ENCODE measurements around the gene HAAO. TPM values are rescaled to one million over a fixed set of nuclear protein-coding genes. Genes with fewer than 3 reads are reported as not detected.

The HAAO gene
- total RNA-seq, 1 experiment from 2014 or later, result not detected

GRCh38 chr2:42769583-42770287 is 22.6 kb downstream of the HAAO start:
- H3K36me3 ChIP-seq (ENCODE audit: low read depth, low read length), result no peaks in the 10 kb centered on the region
- H3K9me2 ChIP-seq (replicated peaks; ENCODE audit: low read length), result no peaks in the 10 kb centered on the region
- no peaks in the 10 kb centered on the region for H3K9me3 ChIP-seq (ENCODE audit: low read length)
- H3F3A ChIP-seq (ENCODE audit: low read length, unreplicated experiment), result no peaks in the 10 kb centered on the region
- H3K27ac ChIP-seq (ENCODE audit: low read length), result no peak overlapping the region
- intact Hi-C loops (cut with micrococcal nuclease), result no loop called here
- H3K4me1 ChIP-seq (ENCODE audit: insufficient read depth, low read length), result no peaks in the 10 kb centered on the region
- no TSS peak for BruUV-seq (replicated peaks)
- ATAC-seq, result no peak
- H3K79me2 ChIP-seq (ENCODE audit: low read length), result no peaks in the 10 kb centered on the region
- no peak overlapping the region for H3K9ac ChIP-seq (ENCODE audit: low read length)
- no peak overlapping the region for H2AFZ ChIP-seq (ENCODE audit: low read length)
- no peak overlapping the region for H3K4me2 ChIP-seq (ENCODE audit: low read length)
- H4K20me1 ChIP-seq (ENCODE audit: low read length), result no peaks in the 10 kb centered on the region
- no peaks in the 10 kb centered on the region for H3K27me3 ChIP-seq (ENCODE audit: low read length)
- ChIA-PET CTCF (no interaction called here), POLR2A (ENCODE audit: unreplicated experiment) (no interaction called here)
- TF ChIP-seq EZH2 (IDR thresholded peaks at IDR 0.05; ENCODE audit: low read length, unreplicated experiment) (no peak), CTCF (conservative IDR thresholded peaks at IDR 0.05; ENCODE audit: low read depth, low read length) (no peak), EZH2phosphoT487 (IDR thresholded peaks at IDR 0.05; ENCODE audit: borderline replicate concordance, low read length) (no peak)
- DNase-seq, result no peak
- H3K4me3 ChIP-seq (ENCODE audit: low read length), result no peak overlapping the region

- POLR2A ChIA-PET (ENCODE audit: unreplicated experiment), result no interaction called here
- no TSS peak for BruUV-seq (replicated peaks)
- no peaks in the 10 kb centered on the region for H3K36me3 ChIP-seq (ENCODE audit: low read depth, low read length)
- no peak for DNase-seq
- no peaks in the 10 kb centered on the region for H3K27me3 ChIP-seq (ENCODE audit: low read length)
- no peak overlapping the region for H3K27ac ChIP-seq (ENCODE audit: low read length)
- no peaks in the 10 kb centered on the region for H3K4me1 ChIP-seq (ENCODE audit: insufficient read depth, low read length)
- CTCF ChIA-PET, result no interaction called here
- ATAC-seq, result no peak
- TF ChIP-seq CTCF (conservative IDR thresholded peaks at IDR 0.05; ENCODE audit: low read depth, low read length) (no peak), EZH2phosphoT487 (IDR thresholded peaks at IDR 0.05; ENCODE audit: borderline replicate concordance, low read length) (no peak), EZH2 (IDR thresholded peaks at IDR 0.05; ENCODE audit: low read length, unreplicated experiment) (no peak)
- H4K20me1 ChIP-seq (ENCODE audit: low read length), result no peaks in the 10 kb centered on the region
- no peak overlapping the region for H3K9ac ChIP-seq (ENCODE audit: low read length)
- no peaks in the 10 kb centered on the region for H3F3A ChIP-seq (ENCODE audit: low read length, unreplicated experiment)
- H3K9me3 ChIP-seq (ENCODE audit: low read length), result no peaks in the 10 kb centered on the region
- no peak overlapping the region for H3K4me2 ChIP-seq (ENCODE audit: low read length)
- no peak overlapping the region for H3K4me3 ChIP-seq (ENCODE audit: low read length)
- no peaks in the 10 kb centered on the region for H3K9me2 ChIP-seq (replicated peaks; ENCODE audit: low read length)
- intact Hi-C loops (cut with micrococcal nuclease), result no loop called here
- H2AFZ ChIP-seq (ENCODE audit: low read length), result no peak overlapping the region
- H3K79me2 ChIP-seq (ENCODE audit: low read length), result no peaks in the 10 kb centered on the region
Measured at GRCh38 chr2:42768706-42769256, 23.6 kb downstream of the HAAO start.
